Measurements from ENCODE around the gene DLX3.

DNA sequence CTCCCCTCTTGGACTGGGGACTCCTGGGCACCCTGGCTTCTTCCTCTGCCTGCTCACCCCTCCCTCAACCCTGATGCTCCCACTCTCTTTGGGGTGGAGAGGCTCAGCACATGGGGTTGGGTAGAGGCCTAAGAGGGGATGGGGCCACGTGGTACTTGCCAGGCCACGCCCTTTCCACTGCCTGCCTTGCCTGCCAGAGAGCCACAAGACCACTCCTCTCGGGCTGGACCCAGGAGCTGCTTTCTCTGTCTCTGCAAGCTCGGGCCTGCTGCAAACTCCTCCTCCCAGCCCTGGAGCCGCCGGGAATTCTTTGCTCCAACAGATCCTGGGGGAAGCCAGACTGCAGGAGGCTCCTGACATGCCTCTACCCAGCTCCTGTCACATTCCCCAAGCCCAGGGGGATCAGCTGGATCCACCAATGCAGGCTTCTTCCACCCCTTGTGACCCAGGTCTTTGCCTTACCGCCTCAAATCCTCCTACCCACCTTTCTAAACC is 14.3 kb downstream of the DLX3 start:
- TF ChIP-seq CTCF (IDR thresholded peaks at IDR 0.05) (no peak), SP1 (CRISPR knock-in tag; conservative IDR thresholded peaks at IDR 0.05) (no peak), ZSCAN18 (CRISPR knock-in tag; IDR thresholded peaks at IDR 0.05) (no peak), ATF3 (CRISPR knock-in tag; conservative IDR thresholded peaks at IDR 0.05) (no peak), ZNF138 (CRISPR knock-in tag; conservative IDR thresholded peaks at IDR 0.05) (no peak), ATF2 (CRISPR knock-in tag; IDR thresholded peaks at IDR 0.05; ENCODE audit: borderline replicate concordance, low read depth) (no peak), CREM (CRISPR knock-in tag; IDR thresholded peaks at IDR 0.05) (no peak), E2F4 (CRISPR knock-in tag; IDR thresholded peaks at IDR 0.05; ENCODE audit: borderline replicate concordance, low read depth) (no peak), FOXJ3 (CRISPR knock-in tag; IDR thresholded peaks at IDR 0.05; ENCODE audit: borderline replicate concordance) (no peak), NR3C1 (CRISPR knock-in tag; conservative IDR thresholded peaks at IDR 0.05; ENCODE audit: low read depth) (no peak), ZNF121 (CRISPR knock-in tag; IDR thresholded peaks at IDR 0.05) (no peak), ZNF232 (CRISPR knock-in tag; IDR thresholded peaks at IDR 0.05) (no peak), ZNF532 (CRISPR knock-in tag; IDR thresholded peaks at IDR 0.05; ENCODE audit: borderline replicate concordance) (no peak)
- TF ChIP-seq, protein P1, sequence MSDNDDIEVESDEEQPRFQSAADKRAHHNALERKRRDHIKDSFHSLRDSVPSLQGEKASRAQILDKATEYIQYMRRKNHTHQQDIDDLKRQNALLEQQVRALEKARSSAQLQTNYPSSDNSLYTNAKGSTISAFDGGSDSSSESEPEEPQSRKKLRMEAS (CRISPR knock-in tag; IDR thresholded peaks at IDR 0.05) = peak; percentile 84

All from WTC11 (cell line).